OCI-LY7 (cell line): Measurements from ENCODE around the gene CCDC187. TPM values are rescaled to one million over a fixed set of nuclear protein-coding genes. Genes with fewer than 3 reads are reported as not detected.

Experiments
- BruUV-seq: library from RNA; stranded (reverse); fragments of 400-500 nt; replicated peaks from 2 replicates; lab custom pipeline; 2021; lab: Mats Ljungman, UMichigan
- CTCF ChIA-PET: fragments of 300-600 bp; sonication (Branson Sonifier 250); formaldehyde crosslinking; loops from one replicate; lab custom pipeline; 2022; ENCODE audit warnings: antibody characterized with exemption; ENCODE audit not compliant: unreplicated experiment; lab: Charles Lee
- POLR2A ChIA-PET: fragments of 300-600 bp; sonication (Branson Sonifier 250); formaldehyde crosslinking; loops from one replicate; lab custom pipeline; 2022; ENCODE audit warnings: antibody characterized with exemption; lab: Charles Lee
- DNase-seq: peaks from one replicate; pipeline ENCODE4 v3.0.0-alpha.2; 2015; ENCODE audit warnings: low spot score
- H2AFZ ChIP-seq: fragments of 200-600 bp; sonication (generic), shearing (Covaris generic); 2 replicates; pipeline ENCODE4 v1.6.1; 2014; ENCODE audit warnings: mild to moderate bottlenecking, antibody characterized with exemption, low read length, moderate library complexity
- H3K27ac ChIP-seq: fragments of 200-600 bp; sonication (generic); 2 replicates; pipeline ENCODE4 v1.5.1; 2014; ENCODE audit warnings: mixed run types, low read depth, mild to moderate bottlenecking, moderate library complexity, low read length, inconsistent platforms; ENCODE audit not compliant: poor library complexity, severe bottlenecking
- H3K36me3 ChIP-seq: fragments of 200-600 bp; sonication (generic); 2 replicates; pipeline ENCODE4 v1.6.1; 2014; ENCODE audit warnings: mild to moderate bottlenecking, antibody characterized with exemption, low read length, moderate library complexity, mixed read lengths; ENCODE audit not compliant: insufficient read depth
- H3K4me1 ChIP-seq: fragments of 200-600 bp; sonication (generic); 2 replicates; pipeline ENCODE4 v1.5.1; 2014; ENCODE audit warnings: mild to moderate bottlenecking, low read length; ENCODE audit not compliant: insufficient read depth, poor library complexity, severe bottlenecking
- H3K4me2 ChIP-seq: fragments of 200-600 bp; sonication (generic); 2 replicates; pipeline ENCODE4 v1.6.1; 2014; ENCODE audit warnings: mild to moderate bottlenecking, low read length
- H3K4me3 ChIP-seq: fragments of 200-600 bp; sonication (generic); 2 replicates; pipeline ENCODE4 v1.5.1; 2014; ENCODE audit warnings: mild to moderate bottlenecking, low read depth, low read length; ENCODE audit not compliant: poor library complexity, severe bottlenecking
- H3K79me2 ChIP-seq: fragments of 200-600 bp; sonication (generic); 2 replicates; pipeline ENCODE4 v1.6.1; 2016; ENCODE audit warnings: low read depth, mild to moderate bottlenecking, low read length, moderate library complexity, mixed read lengths; ENCODE audit not compliant: insufficient read depth
- H3K9me2 ChIP-seq: fragments of 200-600 bp; sonication (generic); 2 replicates; pipeline ENCODE4 v1.6.1; 2016; ENCODE audit warnings: mild to moderate bottlenecking, low read length, mixed read lengths; ENCODE audit not compliant: insufficient read depth
- H3K9me3 ChIP-seq: fragments of 200-600 bp; sonication (generic); 2 replicates; pipeline ENCODE4 v1.6.1; 2014; ENCODE audit warnings: mild to moderate bottlenecking, mixed run types, low read length, mixed read lengths
- H4K20me1 ChIP-seq: fragments of 200-600 bp; sonication (generic); 2 replicates; pipeline ENCODE4 v1.6.1; 2014; ENCODE audit warnings: mild to moderate bottlenecking, antibody characterized with exemption, low read length, moderate library complexity, mixed read lengths; ENCODE audit not compliant: insufficient read depth
- EZH2phosphoT487 ChIP-seq: fragments of 200-600 bp; sonication (generic); IDR thresholded peaks from 2 replicates; pipeline ENCODE4 v1.6.1; 2018; ENCODE audit warnings: low read depth, borderline replicate concordance, mild to moderate bottlenecking, mixed run types, antibody characterized with exemption, low read length, moderate library complexity, mixed read lengths
- intact Hi-C: fragments of 100-400 bp; cut with micrococcal nuclease; formaldehyde crosslinking; loops from one replicate; pipeline ENCODE4 v1.10.0; 2022; ENCODE audit not compliant: unreplicated experiment
- total RNA-seq, 2 experiments: library from RNA; depleted of rRNA in 1 of 2; stranded (reverse); fragments of >200 nt in 1 of 2; shearing (Covaris generic) in 1 of 2; gene quantifications; 2 replicates each; pipeline ENCODE4 v1.2.3, GENCODE V29; 2014 to 2022
- TF ChIP-seq, protein P1 (sequence below): fragments of 200-600 bp; sonication (generic); conservative IDR thresholded peaks from 2 replicates; pipeline ENCODE4 v1.5.1; 2014; ENCODE audit warnings: mild to moderate bottlenecking, antibody characterized with exemption, low read length, moderate library complexity, mixed read lengths

Gene CCDC187
- total RNA-seq, 2 experiments from 2014 or later = not detected

DNA sequence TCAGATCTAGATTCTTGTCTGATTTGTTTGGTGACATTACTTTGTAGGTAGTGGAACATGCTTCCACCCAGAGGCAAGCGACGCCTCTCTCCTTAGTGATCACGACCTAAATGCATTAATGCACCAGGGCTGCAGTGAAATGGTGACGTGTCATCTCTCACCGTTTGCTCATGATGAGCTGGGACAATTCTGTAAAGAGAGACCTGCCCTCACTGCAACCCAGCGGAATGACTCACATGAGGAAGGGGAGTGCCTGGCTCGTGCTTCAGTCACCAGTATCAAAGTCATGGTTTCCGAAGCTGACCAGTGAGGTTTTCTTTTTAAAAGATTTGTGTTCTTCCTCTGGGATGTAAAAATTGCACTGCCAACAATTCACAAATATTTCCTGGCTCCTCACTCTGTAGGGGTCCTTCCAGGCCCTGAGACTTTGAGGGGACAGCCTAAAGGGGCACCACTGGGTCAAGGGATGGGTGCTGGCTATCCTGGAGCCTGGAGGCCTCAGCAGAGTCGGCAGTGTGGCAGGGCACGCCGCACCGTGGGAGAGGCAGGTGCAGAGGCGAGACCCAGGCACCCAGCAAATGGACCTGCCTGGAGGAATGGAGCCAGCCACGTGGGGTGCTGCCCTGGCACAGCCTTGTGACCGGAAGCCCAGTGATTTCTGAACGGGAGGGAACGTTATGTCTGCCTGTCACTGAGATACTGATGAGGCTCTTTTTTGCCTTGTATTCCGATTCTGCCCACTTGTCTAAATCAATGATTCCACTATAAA, 75.6 kb downstream of the CCDC187 start:
- intact Hi-C loops = no loop called here
- TF ChIP-seq, protein P1, sequence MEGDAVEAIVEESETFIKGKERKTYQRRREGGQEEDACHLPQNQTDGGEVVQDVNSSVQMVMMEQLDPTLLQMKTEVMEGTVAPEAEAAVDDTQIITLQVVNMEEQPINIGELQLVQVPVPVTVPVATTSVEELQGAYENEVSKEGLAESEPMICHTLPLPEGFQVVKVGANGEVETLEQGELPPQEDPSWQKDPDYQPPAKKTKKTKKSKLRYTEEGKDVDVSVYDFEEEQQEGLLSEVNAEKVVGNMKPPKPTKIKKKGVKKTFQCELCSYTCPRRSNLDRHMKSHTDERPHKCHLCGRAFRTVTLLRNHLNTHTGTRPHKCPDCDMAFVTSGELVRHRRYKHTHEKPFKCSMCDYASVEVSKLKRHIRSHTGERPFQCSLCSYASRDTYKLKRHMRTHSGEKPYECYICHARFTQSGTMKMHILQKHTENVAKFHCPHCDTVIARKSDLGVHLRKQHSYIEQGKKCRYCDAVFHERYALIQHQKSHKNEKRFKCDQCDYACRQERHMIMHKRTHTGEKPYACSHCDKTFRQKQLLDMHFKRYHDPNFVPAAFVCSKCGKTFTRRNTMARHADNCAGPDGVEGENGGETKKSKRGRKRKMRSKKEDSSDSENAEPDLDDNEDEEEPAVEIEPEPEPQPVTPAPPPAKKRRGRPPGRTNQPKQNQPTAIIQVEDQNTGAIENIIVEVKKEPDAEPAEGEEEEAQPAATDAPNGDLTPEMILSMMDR = no peak
- TF ChIP-seq EZH2phosphoT487 = no peak
- Histone ChIP-seq H2AFZ (no peak overlapping the region), H3K4me3 (no peak overlapping the region), H3K36me3 (peaks cover 73% of the 10 kb centered on the region), H3K4me1 (peaks cover 48% of the 10 kb centered on the region), H3K9me2 (no peaks in the 10 kb centered on the region), H3K79me2 (peaks cover 49% of the 10 kb centered on the region), H3K27ac (no peak overlapping the region), H3K4me2 (no peak overlapping the region), H4K20me1 (no peaks in the 10 kb centered on the region), H3K9me3 (no peaks in the 10 kb centered on the region)
- ChIA-PET CTCF (no interaction called here), POLR2A (no interaction called here)
- BruUV-seq = no TSS peak
- DNase-seq = no peak

DNA sequence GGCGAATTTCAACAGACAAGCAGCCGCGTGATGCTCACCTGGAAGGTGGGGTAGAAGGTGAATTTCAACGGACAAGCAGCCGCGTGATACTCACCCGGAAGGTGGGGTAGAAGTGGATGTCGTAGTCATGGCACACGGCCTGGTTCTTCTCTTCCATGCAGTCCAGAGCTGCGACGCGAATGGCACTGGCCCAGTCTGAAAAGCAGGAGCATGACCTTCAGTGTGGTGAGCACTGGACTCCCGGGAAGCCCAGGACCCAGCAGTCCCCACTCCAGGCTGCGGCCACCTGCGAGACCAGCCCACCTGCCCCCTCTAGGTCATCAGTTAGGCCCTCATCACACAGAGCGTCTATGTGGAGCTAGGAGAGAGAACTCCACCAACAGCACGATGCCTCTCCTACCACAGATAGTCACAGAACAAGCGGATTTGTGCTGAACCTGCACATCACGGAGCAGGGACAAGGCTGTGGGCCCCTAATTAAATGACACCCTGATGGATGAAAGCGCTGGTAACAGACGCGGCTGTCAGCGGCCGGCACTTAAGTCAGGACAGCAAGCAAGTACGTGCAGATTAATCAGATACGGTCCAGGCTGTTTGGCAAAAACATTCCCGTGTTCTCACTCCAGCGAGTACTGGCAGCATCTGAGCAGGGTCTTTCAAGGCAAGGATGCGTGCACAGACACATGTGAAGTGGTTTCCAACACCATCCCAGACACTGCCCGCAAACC, 77.0 kb downstream of the CCDC187 start:
- H3K9me3 ChIP-seq = no peaks in the 10 kb centered on the region
- H3K4me3 ChIP-seq = peak overlapping the region; percentile 56
- H3K27ac ChIP-seq = peak overlapping the region; percentile 97
- DNase-seq = no peak
- no peaks in the 10 kb centered on the region for H4K20me1 ChIP-seq
- intact Hi-C loops = loop anchor here (1.0 kb wide), 1 partner anchor 57 kb away; no protein-coding TSS in a partner anchor
- H3K36me3 ChIP-seq = peaks cover 74% of the 10 kb centered on the region
- H3K4me1 ChIP-seq = peaks cover 60% of the 10 kb centered on the region
- ChIA-PET CTCF (interaction anchor here (1.2 kb wide), 1 partner anchor 13 kb away, joined by 4 read pairs; no protein-coding TSS in a partner anchor), POLR2A (interaction anchor here (1.5 kb wide), 1 partner anchor 35 kb away, joined by 3 read pairs; no protein-coding TSS in a partner anchor)
- H3K4me2 ChIP-seq = peak overlapping the region; percentile 81
- TF ChIP-seq, protein P1 = no peak
- TF ChIP-seq EZH2phosphoT487 = no peak
- no peak overlapping the region for H2AFZ ChIP-seq
- BruUV-seq = no TSS peak
- H3K79me2 ChIP-seq = peaks cover 47% of the 10 kb centered on the region; the same call in 1 of the 2 replicates
- H3K9me2 ChIP-seq = no peaks in the 10 kb centered on the region
